LNCaP clone FGC (cell line): ENCODE results near the gene KDM1A.

Experiments
- DNase-seq: peaks from one replicate; pipeline ENCODE4 v3.0.0-alpha.2; 2011; ENCODE audit warnings: low read depth
- H3K4me3 ChIP-seq: 2 replicates; pipeline ENCODE4 v1.5.1; 2011; ENCODE audit warnings: mild to moderate bottlenecking, low read depth, low read length, control low read depth
- CTCF ChIP-seq: IDR thresholded peaks from 2 replicates; pipeline ENCODE4 v1.5.1; 2012; ENCODE audit warnings: mild to moderate bottlenecking; ENCODE audit not compliant: control insufficient read depth, insufficient read depth; ENCODE audit errors: extremely low read depth

Gene KDM1A

GRCh38 chr1:23090056-23090455, 70.8 kb downstream of the KDM1A start:
- H3K4me3 ChIP-seq, result no peak overlapping the region
- no peak for TF ChIP-seq CTCF
- no peak for DNase-seq

GRCh38 chr1:23091545-23091944, 72.3 kb downstream of the KDM1A start:
- no peak for DNase-seq
- TF ChIP-seq CTCF, result no peak
- no peak overlapping the region for H3K4me3 ChIP-seq

- no peak for DNase-seq
- no peak overlapping the region for H3K4me3 ChIP-seq
- no peak for TF ChIP-seq CTCF
Measured at GRCh38 chr1:23092447-23092846, 73.2 kb downstream of the KDM1A start.

- no peak for DNase-seq
- H3K4me3 ChIP-seq, result no peak overlapping the region
- no peak for TF ChIP-seq CTCF
Measured at GRCh38 chr1:23097316-23097715, 78.0 kb downstream of the KDM1A start.

GRCh38 chr1:23098463-23099170, 79.3 kb downstream of the KDM1A start:
- TF ChIP-seq CTCF, result peak; percentile 55
- H3K4me3 ChIP-seq, result no peak overlapping the region
- no peak for DNase-seq

GRCh38 chr1:23099171-23099536, 79.9 kb downstream of the KDM1A start:
- H3K4me3 ChIP-seq, result no peak overlapping the region
- no peak for TF ChIP-seq CTCF
- no peak for DNase-seq

- no peak for TF ChIP-seq CTCF
- no peak overlapping the region for H3K4me3 ChIP-seq
- no peak for DNase-seq
Measured at GRCh38 chr1:23100074-23100748, 80.9 kb downstream of the KDM1A start.
